ENCODE results near the gene SUN1. TPM values are rescaled to one million over a fixed set of nuclear protein-coding genes. Genes with fewer than 3 reads are reported as not detected.

Gene SUN1
- total and polyA plus RNA-seq, 2 of the 8 experiments (the other 6 are each of a cell fraction or from before 2014, with no cell fraction given), result 108 to 158 TPM

- H3K4me2 ChIP-seq (ENCODE audit: insufficient read depth in 1 of 2, low read depth in 2 of 2, low read length in 2 of 2), result no peak overlapping the region
- H3K27me3 ChIP-seq (replicated peaks in 1 of 4; ENCODE audit: control insufficient read depth in 3 of 4, extremely low read depth in 1 of 4, insufficient read depth in 3 of 4, low read length in 3 of 4), result no peaks in the 10 kb centered on the region
- peak overlapping the region; percentile 35; the same call in 1 of the 2 replicates for H2BK5ac ChIP-seq (ENCODE audit: low read depth, low read length)
- H3K56ac ChIP-seq (replicated peaks; ENCODE audit: insufficient read length, low read depth, low read length), result no peak overlapping the region
- no peak overlapping the region for H2BK20ac ChIP-seq (ENCODE audit: low read length)
- H3K27ac ChIP-seq (ENCODE audit: low read depth, low read length), result no peak overlapping the region
- H3K4me3 ChIP-seq (ENCODE audit: extremely low read depth in 1 of 4, insufficient read depth in 2 of 4, low read depth in 3 of 4, low read length in 4 of 4), result no peak overlapping the region
- ChIA-PET CTCF (ENCODE audit: partially characterized antibody) (interaction anchor here (0.7 to 1.9 kb wide), 5 partner anchors 10 to 107 kb away, joined by 3 to 4 read pairs (median 3); no protein-coding TSS in a partner anchor), POLR2A (ENCODE audit: partially characterized antibody) (interaction anchor here (0.5 to 4.1 kb wide), 5 partner anchors 9 to 557 kb away, joined by 3 to 23 read pairs (median 6); partner anchors contain the start of gene GET4)
- peaks cover 49% of the 10 kb centered on the region for H3K79me1 ChIP-seq (ENCODE audit: low read depth, low read length)
- no peak overlapping the region; the same call in 1 of the 2 replicates for H4K8ac ChIP-seq (ENCODE audit: extremely low read depth, insufficient read depth, low read length)
- H3K79me2 ChIP-seq (ENCODE audit: control insufficient read depth in 1 of 2, insufficient read depth in 2 of 2, low read length in 2 of 2), result peaks cover 32 to 86% of the 10 kb centered on the region in 2 experiments
- H3K23me2 ChIP-seq (ENCODE audit: low read depth, low read length), result no peaks in the 10 kb centered on the region
- no peak overlapping the region for H3K4ac ChIP-seq (replicated peaks; ENCODE audit: insufficient read length, low read depth, low read length)
- no peak overlapping the region for H2AFZ ChIP-seq (ENCODE audit: low read length)
- H4K20me1 ChIP-seq (replicated peaks in 1 of 2; ENCODE audit: control insufficient read depth in 1 of 2, insufficient read depth in 2 of 2, low read length in 2 of 2), result peaks cover 47 to 49% of the 10 kb centered on the region in 2 experiments
- no peak for FAIRE-seq
- H2BK12ac ChIP-seq (ENCODE audit: low read depth, low read length), result 0 out of 2 replicates have a peak overlapping the region, but pooled peaks have one; percentile 17
- peaks cover 0 to 12% (median 1%) of the 10 kb centered on the region in 4 experiments; a peak in 2 of 7 replicates for H3K4me1 ChIP-seq (replicated peaks in 1 of 4; ENCODE audit: control insufficient read depth in 3 of 4, insufficient read depth in 4 of 4, low read length in 3 of 4)
- H3K36me3 ChIP-seq (ENCODE audit: control insufficient read depth in 2 of 4, insufficient read depth in 4 of 4, low read length in 3 of 4), result peaks cover 5 to 29% (median 17%) of the 10 kb centered on the region in 4 experiments; a peak in 5 of 8 replicates
- no peak overlapping the region for H3K9ac ChIP-seq (replicated peaks in 1 of 4; ENCODE audit: extremely low read depth in 1 of 4, low read depth in 3 of 4, low read length in 3 of 4)
- H2AK5ac ChIP-seq (ENCODE audit: low read depth, low read length), result no peak overlapping the region
- WGBS, 2 experiments (ENCODE audit: extremely low coverage in 1 of 2, insufficient coverage in 1 of 2, insufficient read length in 1 of 2, insufficient replicate concordance in 2 of 2, low coverage in 1 of 2, low lambda C conversion rate in 2 of 2, missing lambda C conversion rate in 1 of 2), result 85% methylated on average over 25 of the region's 30 CpGs; no CpG with 5 or more reads in 1 of the 2 experiments
- no peak overlapping the region for H3K23ac ChIP-seq (ENCODE audit: insufficient read length)
- TF ChIP-seq TEAD4 (IDR thresholded peaks at IDR 0.05; ENCODE audit: low read depth, low read length) (no peak), CHD1 (IDR thresholded peaks at IDR 0.05; ENCODE audit: low read depth, low read length) (no peak), ASH2L (IDR thresholded peaks at IDR 0.05; ENCODE audit: low read length) (no peak)
- no peaks in the 10 kb centered on the region for H3K9me3 ChIP-seq (ENCODE audit: insufficient read depth in 2 of 2, low read depth in 1 of 2, low read length in 1 of 2)
- H4K5ac ChIP-seq (ENCODE audit: insufficient read length, low read depth, low read length), result no peak overlapping the region
- no peak overlapping the region for H4K91ac ChIP-seq (replicated peaks; ENCODE audit: insufficient read length, low read length)
- H3K18ac ChIP-seq (ENCODE audit: extremely low read depth, low read length), result no peak overlapping the region
- no peak overlapping the region for H2BK120ac ChIP-seq (replicated peaks; ENCODE audit: low read depth, low read length)
- no peak overlapping the region for H2BK15ac ChIP-seq (ENCODE audit: low read length)
- no peak for DNase-seq (ENCODE audit: low read depth in 1 of 2, low spot score in 2 of 2)
- H3K14ac ChIP-seq (ENCODE audit: insufficient read length), result no peak overlapping the region
Measured at GRCh38 chr7:885893-886625, 53.8 kb downstream of the SUN1 start.
